HepG2 (cell line): ENCODE data around the gene GDF9. TPM values are rescaled to one million over a fixed set of nuclear protein-coding genes. Genes with fewer than 3 reads are reported as not detected.

Experiments
- ARID5B ChIP-seq: IDR thresholded peaks from 2 replicates; pipeline ENCODE4 v1.4.0; 2020; ENCODE audit warnings: mild to moderate bottlenecking, missing genetic modification reagents
- BHLHE40 ChIP-seq: IDR thresholded peaks from 2 replicates; pipeline ENCODE4 v1.6.1; 2011; ENCODE audit warnings: low read length, improper control_type of control experiment
- FOXK1 ChIP-seq: sonication (generic); formaldehyde crosslinking; IDR thresholded peaks from 2 replicates; pipeline ENCODE4 v1.4.0; 2020; ENCODE audit warnings: low read depth, missing genetic modification reagents, borderline replicate concordance
- FOXK2 ChIP-seq: fragments of 450-650 bp; IDR thresholded peaks from 2 replicates; pipeline ENCODE4 v1.6.1; 2016
- KAT8 ChIP-seq: IDR thresholded peaks from 2 replicates; pipeline ENCODE4 v1.6.1; 2016; ENCODE audit warnings: missing genetic modification reagents, missing compliant biosample characterization
- MZF1 ChIP-seq: sonication (generic); formaldehyde crosslinking; IDR thresholded peaks from 2 replicates; pipeline ENCODE4 v1.8.1; 2023; ENCODE audit warnings: mild to moderate bottlenecking, missing genetic modification reagents, borderline replicate concordance
- NFE2L2 ChIP-seq: fragments of 150-350 bp; IDR thresholded peaks from 2 replicates; pipeline ENCODE4 v1.6.1; 2014; ENCODE audit warnings: low read length
- SYNCRIP ChIP-seq: fragments of 200-400 bp; formaldehyde crosslinking; IDR thresholded peaks from 2 replicates; pipeline ENCODE4 v1.6.1; 2018; ENCODE audit warnings: mild to moderate bottlenecking, low read depth, low read length; ENCODE audit not compliant: insufficient read depth
- ZBTB10 ChIP-seq: sonication (generic); formaldehyde crosslinking; IDR thresholded peaks from 2 replicates; pipeline ENCODE4 v1.4.0; 2020; ENCODE audit warnings: missing genetic modification reagents, borderline replicate concordance
- ZBTB43 ChIP-seq: sonication (generic); formaldehyde crosslinking; conservative IDR thresholded peaks from 2 replicates; pipeline ENCODE4 v1.4.0; 2020; ENCODE audit warnings: missing genetic modification reagents
- ZNF142 ChIP-seq: sonication (generic); formaldehyde crosslinking; IDR thresholded peaks from 2 replicates; pipeline ENCODE4 v1.4.0; 2020; ENCODE audit warnings: missing genetic modification reagents
- ZNF569 ChIP-seq: sonication (generic); formaldehyde crosslinking; IDR thresholded peaks from 2 replicates; pipeline ENCODE4 v1.5.0; 2020; ENCODE audit warnings: mild to moderate bottlenecking, missing genetic modification reagents, moderate library complexity, borderline replicate concordance
- polyA plus RNA-seq, 8 experiments: library from polyadenylated mRNA; depleted of rRNA in 3 of 8; stranded (reverse) in 7 of 8; unstranded in 1 of 8; fragments of >200 nt; fragmentation: Illumina TruSeq in 4 of 8; extraction: Trizol in 4 of 8; gene quantifications; 2 replicates each; pipeline versions ENCODE4 v1.2.1 to v1.2.3, GENCODE V29; 2011 to 2016; ENCODE audit warnings: low read depth in 4 of 8, missing spikeins in 1 of 8, mixed read lengths in 1 of 8; ENCODE audit not compliant: insufficient read depth in 1 of 8
- total RNA-seq, 5 experiments: library from RNA; depleted of rRNA; stranded (reverse); fragments of >200 nt; fragmentation: Illumina TruSeq; extraction: Trizol; gene quantifications; 2 replicates each; pipeline ENCODE4 v1.2.3, GENCODE V29; 2016; ENCODE audit warnings: low read depth in 1 of 5

Gene GDF9
- total and polyA plus RNA-seq, 2 of the 13 experiments (the other 11 are each of a cell fraction or from before 2014, with no cell fraction given) = 0.33 to 0.38 TPM

GRCh38 chr5:132839426-132840301 is 26.6 kb downstream of the GDF9 start (continued):
- TF ChIP-seq ZNF142 (CRISPR knock-in tag) = 0 out of 2 replicates have a peak, but pooled peaks have one; percentile 6
- TF ChIP-seq MZF1 (CRISPR knock-in tag) = no peak
- TF ChIP-seq FOXK2 = peak; percentile 3; the same call in 1 of the 2 replicates
- TF ChIP-seq SYNCRIP = no peak
- peak; percentile 83 for TF ChIP-seq ARID5B (CRISPR knock-in tag)
- TF ChIP-seq FOXK1 = peak; percentile 28; the same call in 1 of the 2 replicates
- TF ChIP-seq ZNF569 (CRISPR knock-in tag) = no peak
- 0 out of 2 replicates have a peak, but pooled peaks have one; percentile 20 for TF ChIP-seq ZBTB43 (CRISPR knock-in tag)
- TF ChIP-seq KAT8 (CRISPR knock-in tag) = peak; percentile 79
- TF ChIP-seq ZBTB10 (CRISPR knock-in tag) = peak; percentile 27
- TF ChIP-seq BHLHE40 = no peak
- TF ChIP-seq NFE2L2 = no peak
